A549 treated with DMSO at 1 μM for 4 hours (cell line): ENCODE data around the gene SLC16A11. TPM values are rescaled to one million over a fixed set of nuclear protein-coding genes. Genes with fewer than 3 reads are reported as not detected.

Experiments used
- total RNA-seq: library from RNA; stranded (reverse); fragments of 200-300 nt; extraction: Qiagen RNA extraction; gene quantifications from 5 replicates; pipeline ENCODE4 v1.2.3, GENCODE V29; 2022; ENCODE audit warnings: low read depth

SLC16A11 gene
- not detected in 5 replicates for total RNA-seq

GRCh38 chr17:7043497-7044198 is at the start of gene SLC16A11:
TSS of gene SLC16A11 (minus strand) at chr17:7044092. CDS start at chr17:7043513, 579 bp downstream.

GRCh38 chr17:7079581-7080455 is 35.9 kb upstream of the SLC16A11 start, which contains the start of gene CLEC10A:
TSS of gene CLEC10A (minus strand) at chr17:7080251. CDS start at chr17:7078812, 1,439 bp downstream.

GRCh38 chr17:7035591-7036368 is 8.1 kb downstream of the SLC16A11 start, which contains the start of gene SLC16A13:
TSS of gene SLC16A13 (plus strand) at chr17:7036015. CDS start at chr17:7036383, 368 bp downstream.

GRCh38 chr17:7022781-7023571 is 20.9 kb downstream of the SLC16A11 start, which contains the start of gene BCL6B:
TSS of gene BCL6B (plus strand) at chr17:7023050. CDS start at chr17:7023672, 622 bp downstream.

GRCh38 chr17:6995500-6996255 is 48.2 kb downstream of the SLC16A11 start, which contains the start of gene ALOX12:
TSS of gene ALOX12 (plus strand) at chr17:6996049. CDS start at chr17:6996118, 69 bp downstream.

Other genes starting within 250 kb of the SLC16A11 start
- gene TEKT1, start 212.4 kb downstream of the SLC16A11 start, total RNA-seq: 0.05 TPM in 1 of 5 replicates, not detected in the others
- not detected in 5 replicates for gene ALOX12, start 48.0 kb downstream of the SLC16A11 start, total RNA-seq
- gene RNASEK, start 31.5 kb downstream of the SLC16A11 start, total RNA-seq: 444 to 509 TPM (median 460 TPM) in 5 replicates
- 0.09 TPM in 1 of 5 replicates, not detected in the others for gene BCL6B, start 21.0 kb downstream of the SLC16A11 start, total RNA-seq
- 8.0 to 13.7 TPM (median 11.4 TPM) in 5 replicates for gene SLC16A13, start 8.1 kb downstream of the SLC16A11 start, total RNA-seq
- gene CLEC10A, start 36.2 kb upstream of the SLC16A11 start, total RNA-seq: not detected in 5 replicates
- 0.07 to 0.19 TPM in 2 of 5 replicates, not detected in the others for gene ASGR2, start 70.7 kb upstream of the SLC16A11 start, total RNA-seq
- gene ASGR1, start 135.3 kb upstream of the SLC16A11 start, total RNA-seq: 1.1 to 1.7 TPM (median 1.2 TPM) in 5 replicates
- 7.3 to 9.7 TPM (median 8.5 TPM) in 5 replicates for gene DLG4, start 175.7 kb upstream of the SLC16A11 start, total RNA-seq
- 339 to 466 TPM (median 425 TPM) in 5 replicates for gene ACADVL, start 175.8 kb upstream of the SLC16A11 start, total RNA-seq
- gene DVL2, start 190.4 kb upstream of the SLC16A11 start, total RNA-seq: 31.4 to 43.0 TPM (median 35.3 TPM) in 5 replicates
- gene PHF23, start 195.4 kb upstream of the SLC16A11 start, total RNA-seq: 90.3 to 102 TPM (median 93.3 TPM) in 5 replicates
- 605 to 729 TPM (median 704 TPM) in 5 replicates for gene GABARAP, start 198.4 kb upstream of the SLC16A11 start, total RNA-seq
- gene CTDNEP1, start 207.6 kb upstream of the SLC16A11 start, total RNA-seq: 208 to 246 TPM (median 226 TPM) in 5 replicates
- gene ELP5, start 208.1 kb upstream of the SLC16A11 start, total RNA-seq: 116 to 129 TPM (median 124 TPM) in 5 replicates
- gene CLDN7, start 218.4 kb upstream of the SLC16A11 start, total RNA-seq: 0.63 to 0.91 TPM (median 0.76 TPM) in 5 replicates
- 0.13 to 0.27 TPM (median 0.16 TPM) in 5 replicates for gene SLC2A4, start 237.6 kb upstream of the SLC16A11 start, total RNA-seq